GM19455 (cell line): ENCODE results near the gene BCL11A.
A peak's percentile ranks its signal among the peaks of the same experiment; 100 is the strongest.

Experiments
- ATAC-seq: cut with Tn5 transposase; IDR thresholded peaks from one replicate; pipeline ENCODE4 v1.9.1; 2021; ENCODE audit not compliant: unreplicated experiment

BCL11A gene

GRCh38 chr2:60469536-60470317 lies 83.7 kb downstream of the BCL11A start:
- no peak for ATAC-seq

- no peak for ATAC-seq
Observed at GRCh38 chr2:60468382-60469085, 84.9 kb downstream of the BCL11A start.

- no peak for ATAC-seq
Observed at GRCh38 chr2:60466161-60466702, 87.2 kb downstream of the BCL11A start.

- no peak for ATAC-seq
Observed at GRCh38 chr2:60465736-60466135, 87.7 kb downstream of the BCL11A start.

GRCh38 chr2:60463249-60463648 lies 90.2 kb downstream of the BCL11A start:
- no peak for ATAC-seq

- ATAC-seq, result no peak
Observed at GRCh38 chr2:60461421-60462108, 91.9 kb downstream of the BCL11A start.

GRCh38 chr2:60460577-60461420 lies 92.7 kb downstream of the BCL11A start:
- ATAC-seq, result no peak

- no peak for ATAC-seq
Observed at GRCh38 chr2:60459851-60460250, 93.6 kb downstream of the BCL11A start.

GRCh38 chr2:60456115-60456770 lies 97.2 kb downstream of the BCL11A start:
- no peak for ATAC-seq

GRCh38 chr2:60453872-60454271 lies 99.6 kb downstream of the BCL11A start:
- ATAC-seq, result no peak

GRCh38 chr2:60453301-60453700 lies 100.2 kb downstream of the BCL11A start:
- ATAC-seq, result no peak

- ATAC-seq, result no peak
Observed at GRCh38 chr2:60450488-60450887, 103.0 kb downstream of the BCL11A start.

- no peak for ATAC-seq
Observed at GRCh38 chr2:60447943-60448342, 105.5 kb downstream of the BCL11A start.

- peak; percentile 87 for ATAC-seq
Observed at GRCh38 chr2:60446413-60447267, 106.8 kb downstream of the BCL11A start.

GRCh38 chr2:60445684-60446179 lies 107.7 kb downstream of the BCL11A start:
- no peak for ATAC-seq

- ATAC-seq, result no peak
Observed at GRCh38 chr2:60442608-60443007, 110.8 kb downstream of the BCL11A start.

GRCh38 chr2:60441800-60442199 lies 111.7 kb downstream of the BCL11A start:
- no peak for ATAC-seq

- ATAC-seq, result no peak
Observed at GRCh38 chr2:60440767-60441163, 112.7 kb downstream of the BCL11A start.
